Measurements from ENCODE around the gene GFM1. TPM values are rescaled to one million over a fixed set of nuclear protein-coding genes. Genes with fewer than 3 reads are reported as not detected.

GFM1 gene
- total RNA-seq, 1 donor from 2014 or later, result 60.1 TPM

Other genes starting within 250 kb of the GFM1 start
- gene MLF1, start 73.3 kb upstream of the GFM1 start, total RNA-seq, result 212 TPM
- 2.4 TPM for gene LXN, start 28.1 kb downstream of the GFM1 start, total RNA-seq
- 9.1 TPM for gene RARRES1, start 87.9 kb downstream of the GFM1 start, total RNA-seq
- gene MFSD1, start 157.5 kb downstream of the GFM1 start, total RNA-seq, result 27.3 TPM